Ovary (tissue), 9 donors: Measurements from ENCODE around the gene ZNF132. TPM values are rescaled to one million over a fixed set of nuclear protein-coding genes. Genes with fewer than 3 reads are reported as not detected.
"Not testable (repeated sequence)": the region's sequence is repeated elsewhere in the genome, so short reads cannot be mapped to it uniquely, and the experiment has no call there.

ENCODE experiments used
- DNase-seq, 5 donors: peaks; one replicate each; pipeline ENCODE4 v3.0.0-alpha.2; 2019 to 2020
- H3K27ac ChIP-seq, 2 donors: fragments of 200-600 bp; one replicate each; pipeline versions ENCODE4 v1.5.1 to v1.8.0; 2019 to 2022
- H3K27me3 ChIP-seq: fragments of 200-600 bp; one replicate; pipeline ENCODE4 v1.8.0; 2022
- H3K36me3 ChIP-seq: fragments of 200-600 bp; sonication (generic); one replicate; pipeline ENCODE4 v1.5.1; 2019
- H3K4me1 ChIP-seq: one replicate; pipeline ENCODE4 v1.8.1; 2013; ENCODE audit warnings: mild to moderate bottlenecking, moderate library complexity; ENCODE audit not compliant: insufficient read depth
- H3K4me3 ChIP-seq: fragments of 200-600 bp; sonication (generic); one replicate; pipeline ENCODE4 v1.5.1; 2017
- H3K9me3 ChIP-seq, 2 donors: fragments of 200-600 bp in 1 of 2; sonication (generic) in 1 of 2; one replicate each; pipeline versions ENCODE4 v1.5.1 to v1.8.1; 2013 to 2019; ENCODE audit warnings: mild to moderate bottlenecking in 1 of 2, moderate library complexity in 1 of 2
- CTCF ChIP-seq, 3 donors: fragments of 450-650 bp in 2 of 3; fragments of 200-600 bp in 1 of 3; IDR thresholded peaks; one replicate each; pipeline versions ENCODE4 v1.5.1 to v1.8.0; 2016 to 2022; ENCODE audit warnings: antibody characterized with exemption in 3 of 3, mild to moderate bottlenecking in 1 of 3
- EP300 ChIP-seq: sonication (generic); formaldehyde crosslinking; IDR thresholded peaks from one replicate; pipeline ENCODE4 v1.6.1; 2017; ENCODE audit warnings: antibody characterized with exemption
- POLR2A ChIP-seq: fragments of 450-650 bp; IDR thresholded peaks from one replicate; pipeline ENCODE4 v1.6.1; 2017; ENCODE audit warnings: antibody characterized with exemption, mild to moderate bottlenecking, moderate library complexity
- WGBS, 3 donors: extraction: QIAGEN DNeasy Blood & Tissue Kit in 1 of 3; methylation state at CpG; one replicate each; pipeline versions ENCODE4 v1.1.5 to v1.1.7; 2013 to 2017; 5-methylcytosine and 5-hydroxymethylcytosine counted together
- intact Hi-C, 4 donors: fragments of 100-400 bp; cut with DNase I; formaldehyde crosslinking; loops; one replicate each; pipeline versions ENCODE4 v1.11.0 to v1.15.1; 2022 to 2023
- polyA plus RNA-seq, 2 donors: library from polyadenylated mRNA; stranded (reverse); fragments of 200-250 nt in 1 of 2; fragments of 350-450 nt in 1 of 2; fragmentation: Illumina TruSeq in 1 of 2; extraction: RNeasy Lipid Tissue Mini Kit (QIAGEN cat#74804) in 1 of 2; gene quantifications; one replicate each; pipeline ENCODE4 v1.2.3, GENCODE V29; 2013 to 2014
- total RNA-seq, 7 donors: library from RNA; depleted of rRNA in 2 of 7; stranded (reverse); fragments of >200 nt in 2 of 7; fragmentation: NEBNext Ultra II Directional in 3 of 7; extraction: Animal tissue kit (Norgen Biotek cat#: 25700) in 3 of 7; gene quantifications; one replicate each; pipeline versions ENCODE4 v1.1.0 to v1.2.4, GENCODE V29; 2016 to 2023
- donor health status: DM: no; HTN: no; CAD: no; lungs with moderate emphysema.
- donor health status: DM: no; HTN: no; CAD: no.
- donor health status: Bipolar disorder and iron deficiency.
- donor health status: DM: yes; HTN: yes; CAD: no.
- donor health status: DM: no; HTN: no; CAD: no.
- donor health status: DM: yes; HTN: yes; CAD: no.

The ZNF132 gene
- total and polyA plus RNA-seq, 9 donors: 3.3 to 12.5 (median 8.2) TPM

- H3K9me3 ChIP-seq: no peaks in the 10 kb centered on the region
- H3K27me3 ChIP-seq: no peaks in the 10 kb centered on the region
- intact Hi-C loops: no loop called here
- no peaks in the 10 kb centered on the region for H3K36me3 ChIP-seq
- DNase-seq: no peak
- peaks cover 6% of the 10 kb centered on the region for H3K4me1 ChIP-seq
- H3K27ac ChIP-seq: peak overlapping the region; percentile 73 to 91
- peak overlapping the region; percentile 70 for H3K4me3 ChIP-seq
- WGBS, 3 donors: 13 to 17% (median 16%) methylated on average over 21 to 27 of the region's 27 CpGs
- TF ChIP-seq EP300: no peak
- TF ChIP-seq CTCF (IDR thresholded peaks at IDR 0.05): no peak
- no peak for TF ChIP-seq POLR2A
Observed at GRCh38 chr19:58474997-58475713, 35.2 kb upstream of the ZNF132 start.

- WGBS, 3 donors: 72 to 79% (median 75%) methylated on average over 12 of the region's 12 CpGs
- intact Hi-C loops: no loop called here
- TF ChIP-seq CTCF (IDR thresholded peaks at IDR 0.05): no peak
- no peak for TF ChIP-seq POLR2A
- no peak for TF ChIP-seq EP300
- H3K4me3 ChIP-seq: no peak overlapping the region
- H3K27ac ChIP-seq: peak overlapping the region in 1 of 2 donors; percentile 20
- H3K27me3 ChIP-seq: no peaks in the 10 kb centered on the region
- no peaks in the 10 kb centered on the region for H3K36me3 ChIP-seq
- H3K4me1 ChIP-seq: peaks cover 6% of the 10 kb centered on the region
- H3K9me3 ChIP-seq: no peaks in the 10 kb centered on the region
- no peak for DNase-seq
Observed at GRCh38 chr19:58474291-58474996, 34.5 kb upstream of the ZNF132 start.

DNA sequence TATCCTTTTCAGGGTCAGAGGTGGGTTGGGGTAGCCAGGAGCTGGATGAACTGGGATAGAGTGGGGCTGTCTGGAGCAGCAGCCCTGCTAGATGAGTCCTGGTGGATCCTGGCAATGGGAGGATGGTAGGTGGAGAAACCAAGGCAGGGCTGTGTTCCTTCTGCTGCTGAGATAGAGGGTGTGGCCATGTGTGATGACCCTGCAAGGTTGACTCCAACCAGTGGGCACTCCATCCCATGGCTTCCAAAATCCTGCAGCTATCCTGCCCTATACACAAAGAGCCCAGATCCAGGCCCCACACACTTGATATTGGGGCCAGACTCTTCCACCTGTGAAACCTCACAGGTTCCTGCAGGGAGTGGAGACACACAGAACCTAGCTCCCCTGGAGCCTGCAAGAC, 33.8 kb upstream of the ZNF132 start:
- TF ChIP-seq EP300 (no peak), POLR2A (no peak), CTCF (IDR thresholded peaks at IDR 0.05) (no peak)
- Histone ChIP-seq H3K27ac (no peak overlapping the region), H3K4me1 (peaks cover 6% of the 10 kb centered on the region), H3K36me3 (no peaks in the 10 kb centered on the region), H3K27me3 (no peaks in the 10 kb centered on the region), H3K9me3 (no peaks in the 10 kb centered on the region), H3K4me3 (no peak overlapping the region)
- DNase-seq: no peak
- intact Hi-C loops: no loop called here

GRCh38 chr19:58471736-58472135, 31.8 kb upstream of the ZNF132 start:
- intact Hi-C loops: no loop called here
- TF ChIP-seq POLR2A: no peak
- no peak for TF ChIP-seq EP300
- TF ChIP-seq CTCF (IDR thresholded peaks at IDR 0.05): no peak
- DNase-seq: no peak
- peaks cover 9% of the 10 kb centered on the region for H3K4me1 ChIP-seq
- no peaks in the 10 kb centered on the region for H3K9me3 ChIP-seq
- no peak overlapping the region for H3K4me3 ChIP-seq
- no peak overlapping the region for H3K27ac ChIP-seq
- H3K27me3 ChIP-seq: no peaks in the 10 kb centered on the region
- no peaks in the 10 kb centered on the region for H3K36me3 ChIP-seq
- 92% methylated on average over 34 to 39 of the region's 39 CpGs for WGBS, 3 donors

DNA sequence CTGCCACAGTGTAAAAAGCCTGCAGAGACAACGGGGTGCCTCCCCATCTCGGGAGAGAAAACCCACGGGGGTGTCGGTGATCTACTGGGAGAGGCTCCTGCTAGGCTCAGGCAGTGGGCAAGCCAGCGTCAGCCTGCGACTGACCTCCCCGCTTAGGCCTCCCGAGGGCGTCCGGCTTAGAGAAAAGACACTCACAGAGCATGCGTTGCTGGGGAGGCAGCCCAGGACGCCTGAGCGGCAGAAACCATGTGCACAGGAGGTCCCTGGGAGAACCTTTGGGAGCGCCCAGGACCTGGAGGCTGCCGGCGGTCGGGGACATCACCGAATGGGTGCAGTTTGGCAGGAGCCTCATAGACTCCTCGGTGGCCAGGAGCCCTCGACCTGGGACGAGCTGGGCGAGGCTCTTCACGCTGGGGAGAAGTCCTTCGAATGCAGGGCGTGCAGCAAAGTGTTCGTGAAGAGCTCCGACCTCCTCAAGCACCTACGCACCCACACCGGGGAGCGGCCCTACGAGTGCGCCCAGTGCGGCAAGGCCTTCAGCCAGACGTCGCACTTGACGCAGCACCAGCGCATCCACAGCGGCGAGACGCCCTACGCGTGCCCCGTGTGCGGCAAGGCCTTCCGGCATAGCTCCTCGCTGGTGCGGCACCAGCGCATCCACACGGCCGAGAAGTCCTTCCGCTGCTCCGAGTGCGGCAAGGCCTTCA, 31.0 kb upstream of the ZNF132 start:
- H3K36me3 ChIP-seq, H3K9me3 ChIP-seq, H3K4me3 ChIP-seq, H3K27ac ChIP-seq, DNase-seq, H3K27me3 ChIP-seq, intact Hi-C loops, H3K4me1 ChIP-seq: not testable (repeated sequence)
- WGBS, 3 donors: 86 to 92% (median 89%) methylated on average over 25 to 36 of the region's 53 CpGs
